GM03348 (cell line): ENCODE measurements around the gene SWT1.
"Not testable (repeated sequence)": the region's sequence is repeated elsewhere in the genome, so short reads cannot be mapped to it uniquely, and the experiment has no call there.

Experiments
- DNase-seq: peaks from one replicate; pipeline ENCODE4 v3.0.0; 2012; ENCODE audit warnings: low spot score

The SWT1 gene

DNA sequence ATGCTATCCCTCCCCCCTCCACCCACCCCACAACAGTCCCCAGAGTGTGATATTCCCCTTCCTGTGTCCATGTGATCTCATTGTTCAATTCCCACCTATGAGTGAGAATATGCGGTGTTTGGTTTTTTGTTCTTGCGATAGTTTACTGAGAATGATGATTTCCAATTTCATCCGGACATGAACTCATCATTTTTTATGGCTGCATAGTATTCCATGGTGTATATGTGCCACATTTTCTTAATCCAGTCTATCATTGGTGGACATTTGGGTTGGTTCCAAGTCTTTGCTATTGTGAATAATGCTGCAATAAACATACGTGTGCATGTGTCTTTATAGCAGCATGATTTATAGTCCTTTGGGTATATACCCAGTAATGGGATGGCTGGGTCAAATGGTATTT lies 95.0 kb downstream of the SWT1 start:
- not testable (repeated sequence) for DNase-seq

- not testable (repeated sequence) for DNase-seq
Observed at GRCh38 chr1:185252404-185252803, 95.4 kb downstream of the SWT1 start.

- not testable (repeated sequence) for DNase-seq
Observed at GRCh38 chr1:185255595-185255994, 98.6 kb downstream of the SWT1 start.

- not testable (repeated sequence) for DNase-seq
Observed at GRCh38 chr1:185257116-185257949, 100.4 kb downstream of the SWT1 start.

- DNase-seq: peak; percentile 9
Observed at GRCh38 chr1:185257950-185258208, 100.9 kb downstream of the SWT1 start.

DNA sequence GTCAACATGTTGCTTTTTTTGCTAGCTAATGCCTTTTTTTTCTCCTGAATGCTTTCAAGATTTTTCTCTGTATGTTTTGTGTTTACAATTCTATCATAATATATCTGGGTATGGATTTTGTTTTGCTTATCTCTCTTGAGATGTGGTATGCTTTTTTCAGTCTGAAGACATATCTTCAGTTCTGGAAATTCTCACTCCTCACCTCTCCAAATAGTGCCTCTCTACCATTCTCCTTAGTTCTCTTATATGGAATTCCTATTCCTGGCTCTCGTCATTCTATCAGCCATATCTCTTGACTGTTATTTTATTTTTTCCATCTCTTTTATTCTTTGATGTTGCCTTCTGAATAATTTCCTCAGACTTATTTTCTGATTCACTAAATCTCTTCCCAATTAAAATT lies 101.7 kb downstream of the SWT1 start:
- no peak for DNase-seq

DNA sequence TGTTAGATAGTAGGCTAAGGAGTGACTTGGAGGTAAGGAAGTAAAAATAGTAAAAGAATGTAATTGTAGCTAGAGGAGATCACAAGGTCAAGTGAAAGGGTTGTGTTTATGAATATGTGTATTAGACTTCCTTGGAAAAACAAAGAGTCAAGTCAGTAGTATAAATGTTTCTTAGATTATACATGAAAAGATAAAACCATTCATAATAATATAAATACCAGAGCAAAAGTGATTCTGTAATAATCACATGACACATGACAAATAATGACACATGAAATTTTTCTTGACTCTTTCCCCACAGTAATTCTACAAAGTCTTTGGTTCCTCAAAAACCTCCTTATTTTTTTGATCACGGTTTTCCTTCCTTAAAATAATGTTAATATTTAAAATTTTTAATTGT lies 103.6 kb downstream of the SWT1 start:
- DNase-seq: no peak

GRCh38 chr1:185262151-185262550 lies 105.2 kb downstream of the SWT1 start:
- no peak for DNase-seq

- DNase-seq: no peak
Observed at GRCh38 chr1:185263292-185263691, 106.3 kb downstream of the SWT1 start.

- no peak for DNase-seq
Observed at GRCh38 chr1:185263780-185264179, 106.8 kb downstream of the SWT1 start.

DNA sequence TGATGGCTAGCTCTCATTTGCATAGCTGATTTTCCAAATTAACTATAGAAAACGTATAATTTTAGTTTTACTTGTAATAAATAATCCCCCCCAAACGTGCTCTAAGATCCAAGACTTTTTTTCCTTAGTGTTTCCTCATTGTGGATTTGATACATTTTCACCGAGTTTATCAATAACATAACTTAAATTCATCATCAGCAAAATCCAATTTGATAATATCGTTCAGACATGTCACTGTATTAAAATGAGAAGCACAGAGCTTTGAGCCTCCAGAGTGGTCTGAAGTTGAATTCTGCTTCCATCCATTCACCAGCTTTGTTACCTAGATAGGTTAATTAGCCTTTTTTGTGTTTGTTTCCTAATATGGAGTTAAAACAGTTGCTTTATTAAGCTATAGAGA lies 108.3 kb downstream of the SWT1 start:
- DNase-seq: no peak

GRCh38 chr1:185267301-185267700 lies 110.3 kb downstream of the SWT1 start:
- no peak for DNase-seq

- no peak for DNase-seq
Observed at GRCh38 chr1:185267701-185268100, 110.7 kb downstream of the SWT1 start.

DNA sequence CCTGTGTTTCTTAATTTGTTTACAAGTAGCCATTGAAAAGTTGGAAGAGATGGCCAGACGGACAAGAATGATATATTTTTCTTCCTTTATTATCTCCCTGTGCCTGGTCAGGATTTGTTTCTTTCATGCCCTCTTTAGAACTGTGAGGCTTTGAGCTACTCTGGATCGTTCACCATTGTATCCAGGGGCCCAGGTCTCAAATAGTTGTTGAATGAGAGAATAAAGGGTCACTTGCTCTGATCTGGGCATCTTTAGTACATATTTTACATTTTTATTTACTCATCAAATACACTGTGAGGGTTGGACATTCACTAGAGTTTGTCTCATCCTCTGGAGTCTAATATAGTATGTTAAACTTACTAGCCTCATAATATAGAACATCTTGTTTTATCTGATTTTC lies 111.4 kb downstream of the SWT1 start:
- no peak for DNase-seq

DNA sequence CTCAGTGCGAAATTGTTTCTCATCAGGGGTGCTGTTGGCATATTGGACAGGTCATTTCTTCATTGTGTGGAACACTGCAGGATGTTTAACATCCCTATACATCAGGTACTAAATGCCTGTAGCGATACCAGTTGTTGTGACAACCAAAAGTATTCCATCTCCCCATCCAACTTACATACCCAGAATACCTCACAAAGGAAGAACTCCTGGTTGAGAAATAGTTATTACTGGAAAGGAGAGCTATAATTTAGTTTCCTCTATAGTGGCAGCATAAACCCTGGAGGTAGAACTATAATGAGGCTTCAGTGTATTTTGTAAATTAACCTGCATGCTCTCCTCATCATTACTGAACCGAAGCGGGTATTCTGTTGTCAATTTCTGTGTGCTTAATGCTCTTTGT lies 115.0 kb downstream of the SWT1 start:
- DNase-seq: no peak

- peak; percentile 7 for DNase-seq
Observed at GRCh38 chr1:185279571-185279970, 122.6 kb downstream of the SWT1 start.

- DNase-seq: no peak
Observed at GRCh38 chr1:185280589-185280988, 123.6 kb downstream of the SWT1 start.

GRCh38 chr1:185281245-185281644 lies 124.3 kb downstream of the SWT1 start:
- no peak for DNase-seq

DNA sequence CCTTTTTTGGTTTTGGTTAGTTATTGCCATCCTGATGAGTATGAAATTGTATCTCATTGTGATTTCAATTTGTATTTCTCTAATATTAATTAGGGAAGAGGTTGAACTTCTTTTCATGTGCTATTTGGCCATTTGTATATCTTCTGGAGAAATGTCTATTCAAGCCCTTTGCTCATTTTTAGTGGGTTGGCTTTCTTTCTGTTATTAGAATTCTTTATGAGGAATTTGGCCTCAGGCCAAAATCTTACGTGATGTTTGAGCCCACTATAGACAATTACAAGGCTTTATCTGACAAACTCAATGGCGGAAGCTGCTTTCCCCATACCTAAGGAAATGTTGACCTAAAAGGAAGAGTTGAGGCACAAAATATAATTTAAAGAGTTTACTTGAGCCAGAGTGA lies 127.1 kb downstream of the SWT1 start:
- no peak for DNase-seq

GRCh38 chr1:185284533-185285276 lies 127.7 kb downstream of the SWT1 start:
- DNase-seq: peak; percentile 5

GRCh38 chr1:185287451-185287850 lies 130.5 kb downstream of the SWT1 start:
- DNase-seq: no peak

DNA sequence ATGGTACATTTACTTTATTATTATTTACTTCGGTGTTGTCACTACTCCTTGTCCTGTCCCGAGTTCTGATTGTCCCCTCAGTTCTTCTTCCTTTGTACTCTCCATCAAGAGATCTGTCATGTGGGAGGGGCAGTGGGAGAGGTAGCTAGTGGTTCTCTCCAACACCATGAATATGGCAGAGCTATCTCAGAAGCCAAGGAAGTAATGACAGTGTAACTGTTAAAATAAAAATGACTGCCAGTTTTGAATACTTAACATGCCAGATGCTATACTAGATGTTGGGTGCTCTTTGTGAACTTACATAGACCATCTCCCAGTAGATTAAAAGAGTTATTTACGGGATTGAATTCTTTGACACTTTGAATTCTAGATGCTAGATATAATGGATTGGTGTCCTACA lies 131.5 kb downstream of the SWT1 start:
- DNase-seq: no peak

GRCh38 chr1:185289880-185290279 lies 132.9 kb downstream of the SWT1 start:
- no peak for DNase-seq

GRCh38 chr1:185291159-185291558 lies 134.2 kb downstream of the SWT1 start:
- DNase-seq: no peak
